RWPE2 (cell line): ENCODE measurements around the gene TRIP4.

ENCODE experiments used
- ATAC-seq: fragments of 200-7000 bp; cut with Tn5 transposase; 3 replicates; pipeline ENCODE4 v1.9.1; 2021; ENCODE audit warnings: low read depth
- DNase-seq: peaks from one replicate; pipeline ENCODE4 v3.0.0-alpha.2; 2020; ENCODE audit warnings: low spot score
- H3K27ac ChIP-seq: fragments of 450-650 bp; 2 replicates; pipeline ENCODE4 v1.5.1; 2017; ENCODE audit warnings: mild to moderate bottlenecking; ENCODE audit not compliant: poor library complexity, severe bottlenecking
- H3K27me3 ChIP-seq: fragments of 250-450 bp; sonication (Bioruptor Pico); 2 replicates; pipeline ENCODE4 v1.5.1; 2021; ENCODE audit warnings: mild to moderate bottlenecking, moderate library complexity; ENCODE audit not compliant: insufficient read depth, poor library complexity, severe bottlenecking
- H3K36me3 ChIP-seq: fragments of 250-450 bp; sonication (Bioruptor Pico); 2 replicates; pipeline ENCODE4 v1.5.1; 2020; ENCODE audit warnings: low read depth, mild to moderate bottlenecking, moderate library complexity
- H3K4me1 ChIP-seq: fragments of 250-450 bp; sonication (Bioruptor Pico); 2 replicates; pipeline ENCODE4 v1.5.1; 2021; ENCODE audit warnings: mild to moderate bottlenecking, moderate library complexity; ENCODE audit not compliant: insufficient read depth, poor library complexity, severe bottlenecking
- H3K4me3 ChIP-seq: fragments of 250-450 bp; sonication (Bioruptor Pico); 2 replicates; pipeline ENCODE4 v1.5.1; 2021; ENCODE audit warnings: mild to moderate bottlenecking, moderate library complexity; ENCODE audit not compliant: severe bottlenecking
- H3K9me3 ChIP-seq: fragments of 250-450 bp; sonication (Bioruptor Pico); 2 replicates; pipeline ENCODE4 v1.5.1; 2021; ENCODE audit warnings: mild to moderate bottlenecking, moderate library complexity; ENCODE audit not compliant: severe bottlenecking
- CTCF ChIP-seq: fragments of 450-650 bp; IDR thresholded peaks from one replicate; pipeline ENCODE4 v1.5.1; 2017; ENCODE audit warnings: mild to moderate bottlenecking, moderate library complexity; ENCODE audit not compliant: poor library complexity, severe bottlenecking

The TRIP4 gene

GRCh38 chr15:64460206-64460723, 72.6 kb downstream of the TRIP4 start, which contains the start of gene ZNF609:
TSS of gene ZNF609 (plus strand) at chr15:64460578. CDS start at chr15:64499420, 38,842 bp downstream.
- Histone ChIP-seq H3K9me3 (no peaks in the 10 kb centered on the region), H3K4me1 (peaks cover 20% of the 10 kb centered on the region), H3K36me3 (peaks cover 20% of the 10 kb centered on the region), H3K4me3 (peak within 1 kb of the TSS; percentile 37), H3K27ac (peak within 1 kb of the TSS; percentile 89), H3K27me3 (no peaks in the 10 kb centered on the region)
- peak; percentile 77 for ATAC-seq
- peak; percentile 19 for TF ChIP-seq CTCF
- peak; percentile 95 for DNase-seq

GRCh38 chr15:64460724-64461720, 73.4 kb downstream of the TRIP4 start:
- ATAC-seq (peak; percentile 78), DNase-seq (peak; percentile 67)
- H3K36me3 ChIP-seq = peaks cover 24% of the 10 kb centered on the region
- peak; percentile 33 for TF ChIP-seq CTCF
- peak overlapping the region; percentile 89 for H3K27ac ChIP-seq
- peaks cover 20% of the 10 kb centered on the region for H3K4me1 ChIP-seq
- peak overlapping the region; percentile 37 for H3K4me3 ChIP-seq
- no peaks in the 10 kb centered on the region for H3K9me3 ChIP-seq
- H3K27me3 ChIP-seq = no peaks in the 10 kb centered on the region

GRCh38 chr15:64461721-64462162, 74.1 kb downstream of the TRIP4 start:
- Histone ChIP-seq H3K4me1 (peaks cover 20% of the 10 kb centered on the region), H3K27ac (peak overlapping the region; percentile 89), H3K27me3 (no peaks in the 10 kb centered on the region), H3K4me3 (peak overlapping the region; percentile 37), H3K36me3 (peaks cover 24% of the 10 kb centered on the region), H3K9me3 (no peaks in the 10 kb centered on the region)
- ATAC-seq (peak; percentile 2; the same call in 2 of the 3 replicates), DNase-seq (no peak)
- TF ChIP-seq CTCF = no peak

GRCh38 chr15:64462492-64462891, 74.9 kb downstream of the TRIP4 start:
- no peak for ATAC-seq
- Histone ChIP-seq H3K4me3 (no peak overlapping the region), H3K27me3 (no peaks in the 10 kb centered on the region), H3K9me3 (no peaks in the 10 kb centered on the region), H3K27ac (peak overlapping the region; percentile 89), H3K36me3 (peaks cover 27% of the 10 kb centered on the region), H3K4me1 (peaks cover 20% of the 10 kb centered on the region)
- no peak for DNase-seq
- TF ChIP-seq CTCF = no peak
